Activated gamma-delta T cell (primary cell): Measurements from ENCODE around the gene TULP4.

Source experiments
- DNase-seq: peaks from one replicate; lab custom pipeline; 2025; lab: John Stamatoyannopoulos, UW

The TULP4 gene

GRCh38 chr6:158558415-158559306 is 246.4 kb downstream of the TULP4 start:
- no peak for DNase-seq

- DNase-seq: no peak
These were observed 247.2 kb downstream of the TULP4 start for GRCh38 chr6:158559338-158559894.

GRCh38 chr6:158559895-158560835 is 247.9 kb downstream of the TULP4 start, which contains the start of gene TMEM181:
Gene TMEM181 (plus strand): TSS chr6:158560091. CDS start chr6:158560225, 134 bp downstream.
- peak; percentile 81 for DNase-seq

- no peak for DNase-seq
These were observed 248.6 kb downstream of the TULP4 start for GRCh38 chr6:158560836-158561320.
